GM12878 (cell line): ENCODE results near the gene PATL2. TPM values are rescaled to one million over a fixed set of nuclear protein-coding genes. Genes with fewer than 3 reads are reported as not detected.
A peak's percentile ranks its signal among the peaks of the same experiment; 100 is the strongest.

ENCODE experiments used
- ATAC-seq: fragments of 200-7000 bp; cut with Tn5 transposase; 3 replicates; pipeline ENCODE4 v1.9.1; 2020; ENCODE audit warnings: mild to moderate bottlenecking, moderate library complexity
- BruUV-seq: library from RNA; stranded (reverse); fragments of 400-500 nt; replicated peaks from 2 replicates; lab custom pipeline; 2021; lab: Mats Ljungman, UMichigan
- CTCF ChIA-PET: fragments of 300-600 bp; sonication (Branson Sonifier 250); formaldehyde crosslinking; extraction: SDS; loops from one replicate; lab custom pipeline; 2021; ENCODE audit warnings: inconsistent platforms; lab: Yijun Ruan, JAX
- POLR2A ChIA-PET: fragments of 350-600 bp; formaldehyde crosslinking; extraction: SDS; loops from one replicate; lab custom pipeline; 2021; ENCODE audit warnings: inconsistent platforms; lab: Charles Lee
- RAD21 ChIA-PET: fragments of 300-600 bp; sonication (Branson Sonifier 250); formaldehyde crosslinking; loops from one replicate; lab custom pipeline; 2023; ENCODE audit warnings: antibody characterized with exemption; ENCODE audit not compliant: unreplicated experiment; lab: Charles Lee
- SMC1A ChIA-PET: fragments of 300-600 bp; sonication (Branson Sonifier 250); formaldehyde crosslinking; loops from one replicate; lab custom pipeline; 2023; ENCODE audit not compliant: unreplicated experiment, uncharacterized antibody; lab: Charles Lee
- DNase-seq: peaks from one replicate; pipeline ENCODE4 v3.0.0-alpha.2; 2011; ENCODE audit warnings: low read depth, low spot score
- FAIRE-seq: peaks from 3 replicates; lab custom pipeline; 2011; peaks lifted over from hg19 to GRCh38; lab: Jason Lieb, UNC
- H2AFZ ChIP-seq: 2 replicates; pipeline ENCODE4 v1.6.0; 2011; ENCODE audit warnings: low read depth, low read length, control low read depth; ENCODE audit not compliant: control insufficient read depth
- H3K27ac ChIP-seq: 2 replicates; pipeline ENCODE4 v1.5.1; 2011; ENCODE audit warnings: control low read depth; ENCODE audit not compliant: control insufficient read depth, insufficient read depth
- H3K27me3 ChIP-seq, 2 experiments: replicated peaks in 1 of 2; 2 replicates each; pipeline versions ENCODE4 v1.6.0 to v1.6.1; 2011; ENCODE audit warnings: low read length in 1 of 2; ENCODE audit not compliant: control insufficient read depth in 2 of 2, insufficient read depth in 2 of 2
- H3K36me3 ChIP-seq, 2 experiments: 2 replicates each; pipeline ENCODE4 v1.5.1; 2011; ENCODE audit warnings: low read length in 1 of 2; ENCODE audit not compliant: control insufficient read depth in 2 of 2, insufficient read depth in 2 of 2
- H3K4me1 ChIP-seq: 2 replicates; pipeline ENCODE4 v1.6.1; 2011; ENCODE audit warnings: mild to moderate bottlenecking, low read length, moderate library complexity, mixed read lengths; ENCODE audit not compliant: control insufficient read depth, insufficient read depth
- H3K4me2 ChIP-seq: 2 replicates; pipeline ENCODE4 v1.6.0; 2011; ENCODE audit warnings: control low read depth; ENCODE audit not compliant: control insufficient read depth, insufficient read depth
- H3K4me3 ChIP-seq: fragments of 200-600 bp; sonication (generic); 2 replicates; pipeline ENCODE4 v1.5.1; 2016
- H3K79me2 ChIP-seq: 2 replicates; pipeline ENCODE4 v1.6.0; 2011; ENCODE audit warnings: low read length; ENCODE audit not compliant: control insufficient read depth, insufficient read depth
- H3K9ac ChIP-seq: 2 replicates; pipeline ENCODE4 v1.8.0; 2011; ENCODE audit warnings: low read length, control low read depth, mixed read lengths; ENCODE audit not compliant: control insufficient read depth, insufficient read depth
- H3K9me3 ChIP-seq: replicated peaks from 3 replicates; pipeline ENCODE4 v1.5.1; 2011; ENCODE audit warnings: mild to moderate bottlenecking, low read length; ENCODE audit not compliant: control insufficient read depth, insufficient read depth
- H4K20me1 ChIP-seq: 2 replicates; pipeline ENCODE4 v1.6.0; 2011; ENCODE audit not compliant: control insufficient read depth, insufficient read depth
- BACH1 ChIP-seq: fragments of 450-650 bp; IDR thresholded peaks from 2 replicates; pipeline ENCODE4 v1.6.1; 2017; ENCODE audit warnings: mild to moderate bottlenecking, borderline replicate concordance
- CBX5 ChIP-seq: sonication (generic); IDR thresholded peaks from 2 replicates; pipeline ENCODE4 v1.6.1; 2016; ENCODE audit warnings: low read depth, moderate library complexity, mild to moderate bottlenecking, inconsistent platforms
- DPF2 ChIP-seq: fragments of 450-650 bp; IDR thresholded peaks from 2 replicates; pipeline ENCODE4 v1.6.1; 2017; ENCODE audit warnings: mild to moderate bottlenecking
- HDAC2 ChIP-seq: fragments of 200-600 bp; sonication (generic); IDR thresholded peaks from 2 replicates; pipeline ENCODE4 v1.6.1; 2017
- HDAC6 ChIP-seq: fragments of 200-600 bp; sonication (generic); IDR thresholded peaks from one replicate; pipeline ENCODE4 v1.8.0; 2017; ENCODE audit warnings: antibody characterized with exemption; ENCODE audit not compliant: unreplicated experiment
- HDGF ChIP-seq: fragments of 450-650 bp; IDR thresholded peaks from 2 replicates; pipeline ENCODE4 v1.6.1; 2016; ENCODE audit warnings: antibody characterized with exemption
- NFXL1 ChIP-seq: fragments of 450-650 bp; IDR thresholded peaks from 2 replicates; pipeline ENCODE4 v1.6.1; 2017; ENCODE audit warnings: antibody characterized with exemption, mild to moderate bottlenecking, borderline replicate concordance
- POLR2A ChIP-seq: IDR thresholded peaks from 2 replicates; pipeline ENCODE4 v1.6.1; 2011; ENCODE audit warnings: low read depth, mild to moderate bottlenecking, low read length
- POLR2AphosphoS2 ChIP-seq: IDR thresholded peaks from 2 replicates; pipeline ENCODE4 v1.6.1; 2011; ENCODE audit warnings: low read depth, mild to moderate bottlenecking, low read length, improper control_type of control experiment, moderate library complexity
- RB1 ChIP-seq: fragments of 450-650 bp; formaldehyde crosslinking; IDR thresholded peaks from 2 replicates; pipeline ENCODE4 v1.6.1; 2017; ENCODE audit warnings: mild to moderate bottlenecking, borderline replicate concordance
- SIN3A ChIP-seq: IDR thresholded peaks from 2 replicates; pipeline ENCODE4 v1.6.1; 2012; ENCODE audit warnings: low read depth, low read length, improper control_type of control experiment
- SMAD1 ChIP-seq: fragments of 450-650 bp; IDR thresholded peaks from 2 replicates; pipeline ENCODE4 v1.6.1; 2018; ENCODE audit warnings: mild to moderate bottlenecking, low read depth; ENCODE audit not compliant: partially characterized antibody
- TAF1 ChIP-seq: IDR thresholded peaks from 2 replicates; pipeline ENCODE4 v1.6.1; 2011; ENCODE audit warnings: mild to moderate bottlenecking, low read depth, low read length, borderline replicate concordance
- TCF3 ChIP-seq: IDR thresholded peaks from 2 replicates; pipeline ENCODE4 v1.6.1; 2012; ENCODE audit warnings: low read depth, mild to moderate bottlenecking, low read length, borderline replicate concordance; ENCODE audit not compliant: insufficient read depth
- ZBED1 ChIP-seq: IDR thresholded peaks from 2 replicates; pipeline ENCODE4 v1.6.1; 2016; ENCODE audit warnings: borderline replicate concordance
- ZNF217 ChIP-seq: fragments of 450-650 bp; IDR thresholded peaks from 2 replicates; pipeline ENCODE4 v1.6.1; 2017; ENCODE audit warnings: antibody characterized with exemption, mild to moderate bottlenecking
- WGBS: methylation state at CpG from one replicate; pipeline ENCODE4 v1.1.6; 2016; ENCODE audit warnings: low lambda C conversion rate; ENCODE audit not compliant: insufficient replicate concordance, insufficient coverage; ENCODE audit errors: missing lambda C conversion rate; 5-methylcytosine and 5-hydroxymethylcytosine counted together
- in situ Hi-C: fragments of 300-500 bp; cut with MboI; formaldehyde crosslinking; loops from 9 replicates; pipeline ENCODE4 v1.14.3; 2018; ENCODE audit warnings: mixed read lengths
- intact Hi-C: fragments of 100-400 bp; cut with micrococcal nuclease; formaldehyde crosslinking; loops from one replicate; pipeline ENCODE4 v1.14.2; 2022; ENCODE audit not compliant: unreplicated experiment
- polyA plus RNA-seq, 11 experiments: library from polyadenylated mRNA; depleted of rRNA in 4 of 11; unstranded in 6 of 11; stranded (reverse) in 5 of 11; fragments of >200 nt; fragmentation: Nextera tagmentation in 4 of 11; fragmentation: Illumina TruSeq in 1 of 11; extraction: Ambion mirVana in 4 of 11; extraction: Trizol in 1 of 11; gene quantifications; 1 replicate in 1 of 11; 2 replicates in 10 of 11; pipeline versions ENCODE4 v1.2.1 to v1.2.3, GENCODE V29; 2011 to 2016; ENCODE audit warnings: inconsistent platforms in 2 of 11, missing spikeins in 2 of 11, low read depth in 1 of 11
- total RNA-seq, 4 experiments: library from RNA; depleted of rRNA in 3 of 4; stranded (reverse); fragments of >200 nt in 3 of 4; fragmentation: Illumina TruSeq in 1 of 4; extraction: Trizol in 1 of 4; gene quantifications; 2 replicates each; pipeline versions ENCODE4 v1.2.1 to v1.2.3, GENCODE V29; 2013 to 2021
- TF ChIP-seq, protein P1 (sequence below): IDR thresholded peaks from 2 replicates; pipeline ENCODE4 v1.6.1; 2012; ENCODE audit warnings: low read depth, low read length, improper control_type of control experiment
- TF ChIP-seq, protein P2 (sequence below): fragments of 450-650 bp; IDR thresholded peaks from 2 replicates; pipeline ENCODE4 v1.6.1; 2016; ENCODE audit warnings: mild to moderate bottlenecking, moderate library complexity, borderline replicate concordance

Gene PATL2
- total and polyA plus RNA-seq, 10 of the 15 experiments (the other 5 are each of a cell fraction or from before 2014, with no cell fraction given): 4.2 to 16.2 (median 12.1) TPM

DNA sequence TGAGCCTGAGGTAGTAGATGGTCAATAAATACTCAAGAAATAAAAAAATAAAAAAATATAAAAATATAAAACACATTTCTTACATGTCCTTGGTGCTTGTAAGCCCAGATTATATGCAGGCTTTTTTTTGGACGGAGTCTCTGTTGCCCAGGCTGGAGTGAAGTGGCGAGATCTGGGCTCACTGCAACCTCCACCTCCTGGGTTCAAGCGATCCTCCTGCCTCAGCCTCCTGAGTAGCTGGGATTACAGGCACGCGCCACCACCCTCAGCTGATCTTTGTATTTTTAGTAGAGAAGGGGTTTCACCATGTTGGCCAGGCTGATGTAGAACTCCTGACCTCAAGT lies 17.1 kb upstream of the PATL2 start (continued):
- peak; percentile 38; the same call in 1 of the 2 replicates for TF ChIP-seq RB1
- TF ChIP-seq POLR2AphosphoS2: 0 out of 2 replicates have a peak, but pooled peaks have one; percentile 57
- 0 out of 2 replicates have a peak, but pooled peaks have one; percentile 38 for TF ChIP-seq SIN3A
- peak; percentile 26 for TF ChIP-seq HDGF
- peak; percentile 93 for TF ChIP-seq ZNF217
- TF ChIP-seq, protein P1, sequence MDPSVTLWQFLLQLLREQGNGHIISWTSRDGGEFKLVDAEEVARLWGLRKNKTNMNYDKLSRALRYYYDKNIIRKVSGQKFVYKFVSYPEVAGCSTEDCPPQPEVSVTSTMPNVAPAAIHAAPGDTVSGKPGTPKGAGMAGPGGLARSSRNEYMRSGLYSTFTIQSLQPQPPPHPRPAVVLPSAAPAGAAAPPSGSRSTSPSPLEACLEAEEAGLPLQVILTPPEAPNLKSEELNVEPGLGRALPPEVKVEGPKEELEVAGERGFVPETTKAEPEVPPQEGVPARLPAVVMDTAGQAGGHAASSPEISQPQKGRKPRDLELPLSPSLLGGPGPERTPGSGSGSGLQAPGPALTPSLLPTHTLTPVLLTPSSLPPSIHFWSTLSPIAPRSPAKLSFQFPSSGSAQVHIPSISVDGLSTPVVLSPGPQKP: peak; percentile 17; the same call in 1 of the 2 replicates
- TF ChIP-seq BACH1: peak; percentile 62

DNA sequence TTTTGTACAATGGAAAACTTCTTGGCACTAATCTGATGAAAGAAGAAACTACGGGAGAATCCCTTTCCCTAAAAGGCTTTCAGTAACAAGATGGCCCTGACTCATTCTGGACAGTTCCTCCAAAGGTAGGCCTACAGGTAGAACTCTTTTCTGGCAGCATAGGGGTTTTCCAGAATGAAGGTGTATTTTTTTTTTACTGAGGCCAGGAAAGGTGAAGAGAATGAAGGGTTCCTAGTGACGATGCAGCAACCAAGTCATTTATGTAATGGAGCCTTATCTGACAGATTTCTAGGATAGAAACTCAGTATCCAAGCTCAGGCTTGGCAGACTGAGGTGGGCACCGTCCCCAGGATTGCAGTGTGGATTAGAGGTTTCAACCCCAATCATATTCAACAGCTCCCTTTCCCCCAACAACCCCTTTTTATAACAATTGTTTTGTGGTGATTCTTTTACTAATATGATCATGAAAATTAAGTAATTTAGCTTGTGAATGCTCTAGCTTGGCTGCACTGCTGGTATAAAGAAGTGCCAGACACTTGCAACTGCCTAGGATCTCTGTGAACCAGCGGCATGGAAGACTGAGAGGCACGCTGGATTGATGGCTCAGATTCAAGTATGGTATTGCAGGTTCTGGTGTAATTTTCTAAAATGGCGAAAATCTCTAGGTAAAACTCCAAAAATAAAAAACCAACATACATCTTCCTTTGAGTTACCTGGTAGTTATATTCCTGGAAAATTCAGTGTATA lies 16.5 kb upstream of the PATL2 start:
- intact Hi-C loops: loop anchor here (1.0 to 2.0 kb wide), 2 partner anchors 64 to 155 kb away; partner anchors contain the start of gene SPG11
- Histone ChIP-seq H2AFZ (no peak overlapping the region), H3K36me3 (peaks cover 0 to 14% of the 10 kb centered on the region in 2 experiments; a peak in 3 of 4 replicates), H3K4me3 (peak overlapping the region; percentile 66), H3K9ac (peak overlapping the region; percentile 82), H4K20me1 (no peaks in the 10 kb centered on the region), H3K27me3 (no peaks in the 10 kb centered on the region), H3K79me2 (peaks cover 79% of the 10 kb centered on the region), H3K4me1 (peaks cover 33% of the 10 kb centered on the region), H3K27ac (peak overlapping the region; percentile 99), H3K4me2 (peak overlapping the region; percentile 85), H3K9me3 (no peaks in the 10 kb centered on the region)
- ChIA-PET SMC1A (interaction anchor here (0.9 to 16.1 kb wide), 8 partner anchors 9 to 152 kb away, joined by 3 to 637 read pairs (median 6); partner anchors contain the start of genes B2M, PATL2, SPG11 and TRIM69), CTCF (interaction anchor here (0.7 to 8.1 kb wide), 6 partner anchors 10 to 226 kb away, joined by 3 to 153 read pairs (median 34); partner anchors contain the start of genes B2M, PATL2, SPG11 and TRIM69), RAD21 (interaction anchor here (0.9 to 19.7 kb wide), 7 partner anchors 9 to 191 kb away, joined by 3 to 680 read pairs (median 8); partner anchors contain the start of genes B2M, EIF3J, PATL2 and SPG11), POLR2A (interaction anchor here (0.6 to 24.8 kb wide), 7 partner anchors 5 to 919 kb away, joined by 3 to 718 read pairs (median 15); partner anchors contain the start of genes B2M, PATL2, SPG11 and TRIM69)
- no TSS peak for BruUV-seq
- 25% methylated on average over 6 of the region's 6 CpGs for WGBS
- no peak for FAIRE-seq
- no peak for DNase-seq
- in situ Hi-C loops: loop anchor here (10.0 kb wide), 1 partner anchor 933 kb away; the partner anchor contains the start of gene SERF2
- ATAC-seq: peak; percentile 2
- TF ChIP-seq TAF1 (no peak), ZBED1 (no peak), POLR2A (peak; percentile 58), HDAC2 (no peak), DPF2 (0 out of 2 replicates have a peak, but pooled peaks have one; percentile 12), SMAD1 (no peak), NFXL1 (no peak), TCF3 (no peak), HDAC6 (no peak), CBX5 (no peak)
- TF ChIP-seq, protein P2, sequence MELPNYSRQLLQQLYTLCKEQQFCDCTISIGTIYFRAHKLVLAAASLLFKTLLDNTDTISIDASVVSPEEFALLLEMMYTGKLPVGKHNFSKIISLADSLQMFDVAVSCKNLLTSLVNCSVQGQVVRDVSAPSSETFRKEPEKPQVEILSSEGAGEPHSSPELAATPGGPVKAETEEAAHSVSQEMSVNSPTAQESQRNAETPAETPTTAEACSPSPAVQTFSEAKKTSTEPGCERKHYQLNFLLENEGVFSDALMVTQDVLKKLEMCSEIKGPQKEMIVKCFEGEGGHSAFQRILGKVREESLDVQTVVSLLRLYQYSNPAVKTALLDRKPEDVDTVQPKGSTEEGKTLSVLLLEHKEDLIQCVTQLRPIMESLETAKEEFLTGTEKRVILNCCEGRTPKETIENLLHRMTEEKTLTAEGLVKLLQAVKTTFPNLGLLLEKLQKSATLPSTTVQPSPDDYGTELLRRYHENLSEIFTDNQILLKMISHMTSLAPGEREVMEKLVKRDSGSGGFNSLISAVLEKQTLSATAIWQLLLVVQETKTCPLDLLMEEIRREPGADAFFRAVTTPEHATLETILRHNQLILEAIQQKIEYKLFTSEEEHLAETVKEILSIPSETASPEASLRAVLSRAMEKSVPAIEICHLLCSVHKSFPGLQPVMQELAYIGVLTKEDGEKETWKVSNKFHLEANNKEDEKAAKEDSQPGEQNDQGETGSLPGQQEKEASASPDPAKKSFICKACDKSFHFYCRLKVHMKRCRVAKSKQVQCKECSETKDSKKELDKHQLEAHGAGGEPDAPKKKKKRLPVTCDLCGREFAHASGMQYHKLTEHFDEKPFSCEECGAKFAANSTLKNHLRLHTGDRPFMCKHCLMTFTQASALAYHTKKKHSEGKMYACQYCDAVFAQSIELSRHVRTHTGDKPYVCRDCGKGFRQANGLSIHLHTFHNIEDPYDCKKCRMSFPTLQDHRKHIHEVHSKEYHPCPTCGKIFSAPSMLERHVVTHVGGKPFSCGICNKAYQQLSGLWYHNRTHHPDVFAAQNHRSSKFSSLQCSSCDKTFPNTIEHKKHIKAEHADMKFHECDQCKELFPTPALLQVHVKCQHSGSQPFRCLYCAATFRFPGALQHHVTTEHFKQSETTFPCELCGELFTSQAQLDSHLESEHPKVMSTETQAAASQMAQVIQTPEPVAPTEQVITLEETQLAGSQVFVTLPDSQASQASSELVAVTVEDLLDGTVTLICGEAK: 0 out of 2 replicates have a peak, but pooled peaks have one; percentile 7
